Prostate gland (tissue), 2 donors: ENCODE data around the gene MORN1. TPM values are rescaled to one million over a fixed set of nuclear protein-coding genes. Genes with fewer than 3 reads are reported as not detected.
"Not testable (repeated sequence)": the region's sequence is repeated elsewhere in the genome, so short reads cannot be mapped to it uniquely, and the experiment has no call there.

Source experiments
- DNase-seq: peaks from one replicate; pipeline ENCODE4 v3.0.0-alpha.2; 2019; ENCODE audit warnings: low spot score
- H3K27ac ChIP-seq, 2 donors: fragments of 200-600 bp; sonication (generic); 2 replicates each; pipeline ENCODE4 v1.5.1; 2017 to 2019
- H3K27me3 ChIP-seq: fragments of 200-600 bp; sonication (generic); replicated peaks from 2 replicates; pipeline ENCODE4 v1.5.1; 2019; ENCODE audit not compliant: insufficient read depth
- H3K36me3 ChIP-seq, 2 donors: fragments of 200-600 bp; sonication (generic); 1 replicate in 1 of 2; 2 replicates in 1 of 2; pipeline versions ENCODE4 v1.5.1 to v1.8.1; 2017 to 2019
- H3K4me1 ChIP-seq: fragments of 200-600 bp; sonication (generic); replicated peaks from 2 replicates; pipeline ENCODE4 v1.5.1; 2019
- H3K4me3 ChIP-seq, 2 donors: fragments of 200-600 bp; sonication (generic); 2 replicates each; pipeline ENCODE4 v1.5.1; 2017 to 2019
- H3K9me3 ChIP-seq: fragments of 200-600 bp; sonication (generic); 2 replicates; pipeline ENCODE4 v1.5.1; 2017
- CTCF ChIP-seq, 4 experiments: fragments of 200-600 bp in 2 of 4; fragments of 450-650 bp in 2 of 4; sonication (generic) in 2 of 4; IDR thresholded peaks; 1 replicate in 3 of 4; 2 replicates in 1 of 4; pipeline ENCODE4 v1.5.1; 2016 to 2019; ENCODE audit warnings: antibody characterized with exemption in 4 of 4, mild to moderate bottlenecking in 2 of 4, moderate library complexity in 2 of 4
- POLR2A ChIP-seq: fragments of 450-650 bp; IDR thresholded peaks from one replicate; pipeline ENCODE4 v1.6.1; 2016; ENCODE audit warnings: antibody characterized with exemption, mild to moderate bottlenecking
- POLR2AphosphoS5 ChIP-seq: sonication (generic); formaldehyde crosslinking; IDR thresholded peaks from one replicate; pipeline ENCODE4 v1.6.1; 2017; ENCODE audit warnings: antibody characterized with exemption
- WGBS: methylation state at CpG from one replicate; pipeline ENCODE4 v1.1.5; 2018; 5-methylcytosine and 5-hydroxymethylcytosine counted together
- intact Hi-C: fragments of 100-400 bp; cut with DNase I; formaldehyde crosslinking; loops from one replicate; pipeline ENCODE4 v1.14.2; 2022
- total RNA-seq, 2 donors: library from RNA; depleted of rRNA; stranded (reverse); fragments of >200 nt; gene quantifications; one replicate each; pipeline ENCODE4 v1.1.0, GENCODE V29; 2016

Gene MORN1
- total RNA-seq, 2 donors from 2014 or later: 18.6 to 21.0 TPM

- Histone ChIP-seq H3K27me3 (no peaks in the 10 kb centered on the region), H3K4me3 (no peak overlapping the region), H3K4me1 (peaks cover 9% of the 10 kb centered on the region), H3K36me3 (no peaks in the 10 kb centered on the region), H3K27ac (peak overlapping the region; percentile 59 to 65), H3K9me3 (no peaks in the 10 kb centered on the region)
- peak; percentile 72 for DNase-seq
- 56% methylated on average over 36 of the region's 36 CpGs for WGBS
- intact Hi-C loops: no loop called here
- TF ChIP-seq POLR2A (peak; percentile 31), POLR2AphosphoS5 (peak; percentile 45), CTCF (IDR thresholded peaks at IDR 0.05) (no peak)
Measured at GRCh38 chr1:2335721-2336455, 55.5 kb downstream of the MORN1 start.

GRCh38 chr1:2334883-2335534 is 56.3 kb downstream of the MORN1 start:
- Histone ChIP-seq H3K9me3 (no peaks in the 10 kb centered on the region), H3K4me3 (peak overlapping the region in 1 of 2 donors; percentile 1), H3K27me3 (no peaks in the 10 kb centered on the region), H3K36me3 (no peaks in the 10 kb centered on the region), H3K27ac (peak overlapping the region; percentile 59 to 65), H3K4me1 (peaks cover 9% of the 10 kb centered on the region)
- 51% methylated on average over 33 of the region's 33 CpGs for WGBS
- intact Hi-C loops: no loop called here
- no peak for DNase-seq
- TF ChIP-seq POLR2AphosphoS5 (no peak), CTCF (IDR thresholded peaks at IDR 0.05) (no peak), POLR2A (no peak)

GRCh38 chr1:2334366-2334765 is 57.0 kb downstream of the MORN1 start:
- H3K27ac ChIP-seq: peak overlapping the region; percentile 59 to 65
- H3K9me3 ChIP-seq: no peaks in the 10 kb centered on the region
- intact Hi-C loops: no loop called here
- no peaks in the 10 kb centered on the region for H3K27me3 ChIP-seq
- no peaks in the 10 kb centered on the region for H3K36me3 ChIP-seq
- TF ChIP-seq POLR2AphosphoS5 (no peak), CTCF (IDR thresholded peaks at IDR 0.05) (no peak), POLR2A (no peak)
- DNase-seq: no peak
- peaks cover 9% of the 10 kb centered on the region for H3K4me1 ChIP-seq
- WGBS: 56% methylated on average over 21 of the region's 21 CpGs
- H3K4me3 ChIP-seq: no peak overlapping the region

- H3K27me3 ChIP-seq, DNase-seq, H3K9me3 ChIP-seq, H3K4me3 ChIP-seq, H3K36me3 ChIP-seq, H3K4me1 ChIP-seq, intact Hi-C loops: not testable (repeated sequence)
- 93% methylated on average over 33 of the region's 33 CpGs for WGBS
- H3K27ac ChIP-seq: peak overlapping the region in 1 of 2 donors; percentile 20
Measured at GRCh38 chr1:2331580-2331979, 59.8 kb downstream of the MORN1 start.

GRCh38 chr1:2331200-2331544 is 60.2 kb downstream of the MORN1 start:
- WGBS: 62% methylated on average over 11 of the region's 11 CpGs
- Histone ChIP-seq H3K4me1 (peaks cover 9% of the 10 kb centered on the region), H3K27me3 (no peaks in the 10 kb centered on the region), H3K27ac (peak overlapping the region; percentile 10 to 20), H3K36me3 (no peaks in the 10 kb centered on the region), H3K4me3 (no peak overlapping the region), H3K9me3 (no peaks in the 10 kb centered on the region)
- intact Hi-C loops: no loop called here
- DNase-seq: no peak
- TF ChIP-seq CTCF (IDR thresholded peaks at IDR 0.05) (no peak), POLR2AphosphoS5 (no peak), POLR2A (no peak)
